Right cardiac atrium (tissue), 5 donors: Measurements from ENCODE around the gene EML1. TPM values are rescaled to one million over a fixed set of nuclear protein-coding genes. Genes with fewer than 3 reads are reported as not detected.

ENCODE experiments used
- ATAC-seq, 2 donors: fragments of 200-7000 bp; cut with Tn5 transposase; one replicate each; pipeline versions ENCODE4 v1.8.0 to v1.9.1; 2020; ENCODE audit warnings: moderate library complexity in 2 of 2, mild to moderate bottlenecking in 1 of 2
- DNase-seq, 3 donors: peaks; one replicate each; pipeline ENCODE4 v3.0.0-alpha.2; 2020
- H3K27ac ChIP-seq: one replicate; pipeline ENCODE4 v1.5.1; 2013; ENCODE audit warnings: mild to moderate bottlenecking, low read length, control low read depth, moderate library complexity
- H3K27me3 ChIP-seq: one replicate; pipeline ENCODE4 v1.6.1; 2013; ENCODE audit not compliant: control insufficient read depth, insufficient read depth
- H3K4me1 ChIP-seq: one replicate; pipeline ENCODE4 v1.6.1; 2013; ENCODE audit warnings: low read length; ENCODE audit not compliant: control insufficient read depth, insufficient read depth
- H3K4me3 ChIP-seq: one replicate; pipeline ENCODE4 v1.5.1; 2013; ENCODE audit warnings: low read length, control low read depth
- H3K9me3 ChIP-seq: one replicate; pipeline ENCODE4 v1.6.1; 2013; ENCODE audit warnings: low read length; ENCODE audit not compliant: control insufficient read depth
- WGBS: extraction: QIAGEN DNeasy Blood & Tissue Kit; methylation state at CpG from one replicate; pipeline ENCODE4 v1.1.7; 2013; 5-methylcytosine and 5-hydroxymethylcytosine counted together
- intact Hi-C, 4 donors: fragments of 100-400 bp; cut with DNase I; formaldehyde crosslinking; loops; one replicate each; pipeline versions ENCODE4 v1.11.0 to v1.14.0; 2022 to 2023
- polyA plus RNA-seq: library from polyadenylated mRNA; stranded (reverse); fragments of 200-250 nt; gene quantifications from one replicate; pipeline ENCODE4 v1.2.3, GENCODE V29; 2013
- total RNA-seq, 4 donors: library from RNA; stranded (reverse); fragmentation: NEBNext Ultra II Directional; extraction: Animal tissue kit (Norgen Biotek cat#: 25700); gene quantifications; one replicate each; pipeline ENCODE4 v1.2.1, GENCODE V29; 2021
- donor health status: healthy with polysubstance abuse.
- donor health status: DM: no; HTN: yes; CAD: no.
- donor health status: DM: no; HTN: no; CAD: no.
- donor health status: DM: no; HTN: yes; CAD: no; lungs with severe emphysema.
- donor health status: DM: yes; HTN: yes; CAD: no.

Gene EML1
- total and polyA plus RNA-seq, 5 donors = 11.2 to 39.1 (median 34.0) TPM

GRCh38 chr14:99958380-99958779 lies 165.2 kb downstream of the EML1 start:
- H3K9me3 ChIP-seq = no peaks in the 10 kb centered on the region
- H3K4me1 ChIP-seq = no peaks in the 10 kb centered on the region
- DNase-seq (no peak), ATAC-seq (no peak)
- H3K27me3 ChIP-seq = no peaks in the 10 kb centered on the region
- H3K27ac ChIP-seq = no peak overlapping the region
- intact Hi-C loops = no loop called here
- H3K4me3 ChIP-seq = no peak overlapping the region
- WGBS = 79% methylated on average over 7 of the region's 7 CpGs

- H3K27me3 ChIP-seq = no peaks in the 10 kb centered on the region
- no peak for DNase-seq
- H3K4me1 ChIP-seq = no peaks in the 10 kb centered on the region
- WGBS = 50% methylated on average over 18 of the region's 18 CpGs
- intact Hi-C loops = no loop called here
- H3K9me3 ChIP-seq = no peaks in the 10 kb centered on the region
- H3K27ac ChIP-seq = no peak overlapping the region
- no peak for ATAC-seq
- no peak overlapping the region for H3K4me3 ChIP-seq
Observed at GRCh38 chr14:99961826-99962518, 168.8 kb downstream of the EML1 start.

GRCh38 chr14:99964979-99965378 lies 171.8 kb downstream of the EML1 start:
- Histone ChIP-seq H3K4me1 (no peaks in the 10 kb centered on the region), H3K4me3 (no peak overlapping the region), H3K27me3 (no peaks in the 10 kb centered on the region), H3K9me3 (no peaks in the 10 kb centered on the region), H3K27ac (no peak overlapping the region)
- DNase-seq (no peak), ATAC-seq (no peak)
- intact Hi-C loops = no loop called here
- 80% methylated on average over 9 of the region's 9 CpGs for WGBS

- intact Hi-C loops = no loop called here
- no peaks in the 10 kb centered on the region for H3K4me1 ChIP-seq
- no peak for ATAC-seq
- H3K4me3 ChIP-seq = no peak overlapping the region
- 92% methylated on average over 23 of the region's 23 CpGs for WGBS
- H3K27ac ChIP-seq = no peak overlapping the region
- no peaks in the 10 kb centered on the region for H3K27me3 ChIP-seq
- no peak for DNase-seq
- no peaks in the 10 kb centered on the region for H3K9me3 ChIP-seq
Observed at GRCh38 chr14:99966037-99966835, 173.0 kb downstream of the EML1 start.

GRCh38 chr14:99966912-99967311 lies 173.7 kb downstream of the EML1 start:
- ATAC-seq (no peak), DNase-seq (peak in 1 of 3 donors; percentile 55)
- H3K27ac ChIP-seq = no peak overlapping the region
- H3K4me1 ChIP-seq = no peaks in the 10 kb centered on the region
- 56% methylated on average over 12 of the region's 12 CpGs for WGBS
- H3K4me3 ChIP-seq = no peak overlapping the region
- no peaks in the 10 kb centered on the region for H3K9me3 ChIP-seq
- no peaks in the 10 kb centered on the region for H3K27me3 ChIP-seq
- intact Hi-C loops = no loop called here

DNA sequence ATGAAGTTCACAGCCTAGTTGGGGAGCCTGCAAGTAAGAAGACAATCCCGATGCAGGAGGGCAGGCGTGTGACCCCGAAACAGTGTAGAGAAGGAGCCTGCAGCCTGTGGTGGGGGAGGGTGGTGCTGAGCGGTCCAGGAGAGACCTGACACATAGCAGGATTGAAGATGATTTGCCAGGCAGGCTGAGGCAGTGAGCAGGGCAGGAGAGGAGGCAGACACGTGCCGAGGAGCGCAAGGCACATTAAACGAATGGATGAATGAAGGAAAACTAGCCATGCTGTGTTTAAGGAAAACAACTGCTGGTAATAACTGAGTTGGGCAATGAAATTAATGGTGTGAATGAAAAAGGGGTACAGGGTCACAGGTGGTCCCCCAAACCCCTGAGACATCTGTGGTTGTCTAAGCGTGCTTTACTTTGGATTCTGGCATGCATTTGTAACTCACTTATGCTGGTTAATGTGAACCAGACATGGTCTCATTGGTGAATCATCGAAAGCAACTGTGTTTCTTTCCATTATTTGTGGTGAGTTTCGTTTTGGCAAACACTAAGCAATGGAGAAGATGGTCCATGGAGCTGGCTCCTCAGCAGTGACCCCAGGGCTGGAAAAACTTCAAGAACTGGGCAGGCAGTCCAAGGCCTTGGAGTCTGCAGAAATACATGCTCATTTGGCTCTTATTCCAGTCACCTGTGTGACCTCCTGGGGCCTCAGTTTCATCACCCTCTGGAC lies 175.1 kb downstream of the EML1 start:
- Histone ChIP-seq H3K27ac (no peak overlapping the region), H3K4me3 (no peak overlapping the region), H3K4me1 (no peaks in the 10 kb centered on the region), H3K27me3 (no peaks in the 10 kb centered on the region), H3K9me3 (no peaks in the 10 kb centered on the region)
- no peak for DNase-seq
- intact Hi-C loops = no loop called here
- no peak for ATAC-seq
- WGBS = 79% methylated on average over 11 of the region's 11 CpGs

- Histone ChIP-seq H3K27ac (no peak overlapping the region), H3K27me3 (no peaks in the 10 kb centered on the region), H3K4me3 (no peak overlapping the region), H3K9me3 (no peaks in the 10 kb centered on the region), H3K4me1 (no peaks in the 10 kb centered on the region)
- intact Hi-C loops = no loop called here
- WGBS = 60% methylated on average over 5 of the region's 5 CpGs
- DNase-seq (no peak), ATAC-seq (no peak)
Observed at GRCh38 chr14:99968941-99969340, 175.7 kb downstream of the EML1 start.

- H3K4me3 ChIP-seq = no peak overlapping the region
- DNase-seq = no peak
- H3K27me3 ChIP-seq = no peaks in the 10 kb centered on the region
- peaks cover 1% of the 10 kb centered on the region for H3K9me3 ChIP-seq
- ATAC-seq = no peak
- intact Hi-C loops = no loop called here
- H3K27ac ChIP-seq = no peak overlapping the region
- WGBS = 87% methylated on average over 6 of the region's 6 CpGs
- no peaks in the 10 kb centered on the region for H3K4me1 ChIP-seq
Observed at GRCh38 chr14:99969673-99970322, 176.6 kb downstream of the EML1 start.

DNA sequence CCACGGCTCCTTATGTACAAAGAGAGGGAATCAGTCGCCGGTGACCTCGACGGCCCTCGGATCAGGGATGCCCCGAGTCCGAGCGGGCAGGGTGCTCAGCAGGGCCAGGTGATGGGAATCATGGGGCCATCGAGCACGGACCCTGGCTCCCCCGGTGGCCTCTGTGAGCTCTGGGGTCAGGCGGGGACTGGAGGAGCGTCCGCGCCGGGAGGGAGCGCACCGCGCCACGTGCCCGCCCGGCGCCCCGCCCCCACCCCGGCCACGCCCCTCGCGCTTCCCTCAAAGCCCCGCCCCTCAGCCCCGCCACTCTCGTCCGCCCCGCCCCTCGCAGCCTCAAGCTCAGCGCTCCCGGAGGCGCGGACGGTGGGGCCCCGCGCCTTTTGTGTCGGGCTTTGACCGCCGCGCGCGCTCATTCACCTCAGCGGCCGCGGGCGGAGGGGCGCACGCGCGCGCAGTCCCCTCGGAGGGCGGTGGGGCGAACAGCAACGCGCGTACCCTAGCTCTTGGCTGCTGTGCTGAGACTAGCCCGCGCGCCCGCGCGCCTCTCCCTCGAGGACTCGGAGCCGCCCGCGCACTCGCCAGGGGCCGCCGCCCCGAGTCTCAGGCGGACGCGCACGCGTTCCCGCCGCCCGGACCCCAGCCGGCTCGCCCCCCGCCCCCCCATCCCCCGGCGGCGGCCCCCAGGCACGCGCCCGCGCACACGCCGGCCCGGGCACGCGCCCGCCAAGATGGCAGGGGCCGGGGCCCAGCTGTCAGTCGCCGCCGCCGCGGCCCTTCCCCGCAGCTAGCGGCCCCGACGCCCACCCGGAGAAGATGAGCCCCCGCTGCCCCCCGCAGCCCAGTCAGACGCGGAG lies 178.1 kb downstream of the EML1 start:
- peak; percentile 85 to 92 (median 92) for DNase-seq
- ATAC-seq = peak; percentile 93 to 95
- 3% methylated on average over 117 of the region's 117 CpGs for WGBS
- Histone ChIP-seq H3K4me3 (peak overlapping the region; percentile 98), H3K27ac (peak overlapping the region; percentile 21), H3K27me3 (no peaks in the 10 kb centered on the region), H3K4me1 (no peaks in the 10 kb centered on the region), H3K9me3 (peaks cover 4% of the 10 kb centered on the region)
- intact Hi-C loops = no loop called here
